ENCODE measurements around the gene ZBTB25.

The ZBTB25 gene

DNA sequence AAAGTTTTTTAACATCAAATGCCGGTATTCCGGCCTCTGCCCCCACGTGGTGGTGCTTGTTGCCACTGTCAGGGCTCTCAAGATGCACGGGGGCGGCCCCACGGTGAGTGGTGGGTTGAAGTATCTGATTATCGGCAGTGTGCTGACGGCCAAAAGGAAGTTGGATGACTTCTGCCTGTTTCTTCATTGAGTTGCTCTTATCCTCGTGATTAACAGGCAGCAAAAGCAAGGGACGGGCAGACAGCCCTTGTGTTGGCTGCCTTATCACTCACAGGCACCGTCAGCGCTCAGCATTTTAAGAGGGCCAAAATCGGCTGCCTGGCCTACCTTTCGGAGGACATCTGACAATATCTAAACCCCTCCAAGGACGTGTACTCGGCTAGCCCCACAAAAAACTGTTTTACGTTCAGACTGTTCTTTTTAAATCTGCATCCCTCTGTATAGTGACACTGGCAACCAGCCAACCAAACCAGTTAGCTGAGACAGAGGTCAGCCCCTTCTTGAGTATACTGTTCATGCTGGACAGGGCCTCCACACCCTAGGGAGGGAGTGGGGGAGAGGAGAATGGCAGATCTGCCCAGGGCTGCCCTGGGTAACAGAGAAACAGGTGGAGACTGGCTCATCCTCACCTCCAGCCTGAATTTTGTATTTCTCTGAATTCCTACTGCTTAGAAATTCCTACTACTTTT, 61.2 kb downstream of the ZBTB25 start:
- Histone ChIP-seq H3K27me3 (ENCODE audit: low read depth, low read length) (no peaks in the 10 kb centered on the region), H3K79me2 (ENCODE audit: low read length) (no peaks in the 10 kb centered on the region), H3K4me1 (ENCODE audit: low read length) (peaks cover 32% of the 10 kb centered on the region), H3K9me3 (ENCODE audit: insufficient read depth, low read length) (no peaks in the 10 kb centered on the region), H3K9ac (ENCODE audit: low read length) (no peak overlapping the region), H3K4me2 (ENCODE audit: low read length) (no peak overlapping the region), H3K36me3 (replicated peaks; ENCODE audit: low read depth, low read length) (peaks cover 56% of the 10 kb centered on the region), H4K20me1 (ENCODE audit: insufficient read depth, low read length) (no peaks in the 10 kb centered on the region), H3K27ac (ENCODE audit: low read length) (peak overlapping the region; percentile 99; the same call in 1 of the 2 replicates), H3K4me3 (ENCODE audit: low read length) (no peak overlapping the region), H2AFZ (ENCODE audit: low read depth, low read length) (no peak overlapping the region)
- TF ChIP-seq, protein P1, sequence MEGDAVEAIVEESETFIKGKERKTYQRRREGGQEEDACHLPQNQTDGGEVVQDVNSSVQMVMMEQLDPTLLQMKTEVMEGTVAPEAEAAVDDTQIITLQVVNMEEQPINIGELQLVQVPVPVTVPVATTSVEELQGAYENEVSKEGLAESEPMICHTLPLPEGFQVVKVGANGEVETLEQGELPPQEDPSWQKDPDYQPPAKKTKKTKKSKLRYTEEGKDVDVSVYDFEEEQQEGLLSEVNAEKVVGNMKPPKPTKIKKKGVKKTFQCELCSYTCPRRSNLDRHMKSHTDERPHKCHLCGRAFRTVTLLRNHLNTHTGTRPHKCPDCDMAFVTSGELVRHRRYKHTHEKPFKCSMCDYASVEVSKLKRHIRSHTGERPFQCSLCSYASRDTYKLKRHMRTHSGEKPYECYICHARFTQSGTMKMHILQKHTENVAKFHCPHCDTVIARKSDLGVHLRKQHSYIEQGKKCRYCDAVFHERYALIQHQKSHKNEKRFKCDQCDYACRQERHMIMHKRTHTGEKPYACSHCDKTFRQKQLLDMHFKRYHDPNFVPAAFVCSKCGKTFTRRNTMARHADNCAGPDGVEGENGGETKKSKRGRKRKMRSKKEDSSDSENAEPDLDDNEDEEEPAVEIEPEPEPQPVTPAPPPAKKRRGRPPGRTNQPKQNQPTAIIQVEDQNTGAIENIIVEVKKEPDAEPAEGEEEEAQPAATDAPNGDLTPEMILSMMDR (IDR thresholded peaks at IDR 0.05; ENCODE audit: low read depth, low read length), result no peak
- no peak for TF ChIP-seq EZH2phosphoT487 (IDR thresholded peaks at IDR 0.05; ENCODE audit: low read depth)

DNA sequence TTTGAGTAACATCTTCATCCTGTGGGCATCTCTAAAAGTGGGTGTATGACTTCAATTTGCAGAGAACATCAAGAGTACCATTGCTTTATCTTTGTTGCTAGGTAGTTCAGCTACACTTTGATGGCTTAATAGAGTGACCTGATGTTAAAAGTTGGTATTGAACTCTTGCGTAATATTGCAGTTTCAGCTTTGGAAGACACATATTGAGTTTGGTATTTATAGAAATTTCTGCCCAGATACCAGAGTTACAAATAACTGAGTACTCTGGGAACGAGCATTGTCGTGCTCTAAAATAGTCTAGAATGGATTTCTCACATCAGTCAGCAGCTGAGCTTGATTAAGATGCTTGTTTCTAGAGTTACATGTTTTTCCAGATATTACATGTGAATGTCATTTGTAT, 63.1 kb downstream of the ZBTB25 start:
- Histone ChIP-seq H3K9ac (ENCODE audit: low read length) (no peak overlapping the region), H3K4me1 (ENCODE audit: low read length) (peaks cover 23% of the 10 kb centered on the region), H3K27me3 (ENCODE audit: low read depth, low read length) (no peaks in the 10 kb centered on the region), H3K4me3 (ENCODE audit: low read length) (no peak overlapping the region), H2AFZ (ENCODE audit: low read depth, low read length) (no peak overlapping the region), H3K79me2 (ENCODE audit: low read length) (no peaks in the 10 kb centered on the region), H3K9me3 (ENCODE audit: insufficient read depth, low read length) (no peaks in the 10 kb centered on the region), H3K27ac (ENCODE audit: low read length) (no peak overlapping the region), H4K20me1 (ENCODE audit: insufficient read depth, low read length) (no peaks in the 10 kb centered on the region), H3K36me3 (replicated peaks; ENCODE audit: low read depth, low read length) (peaks cover 68% of the 10 kb centered on the region), H3K4me2 (ENCODE audit: low read length) (no peak overlapping the region)
- TF ChIP-seq EZH2phosphoT487 (IDR thresholded peaks at IDR 0.05; ENCODE audit: low read depth), result no peak
- TF ChIP-seq, protein P1 (IDR thresholded peaks at IDR 0.05; ENCODE audit: low read depth, low read length), result no peak

DNA sequence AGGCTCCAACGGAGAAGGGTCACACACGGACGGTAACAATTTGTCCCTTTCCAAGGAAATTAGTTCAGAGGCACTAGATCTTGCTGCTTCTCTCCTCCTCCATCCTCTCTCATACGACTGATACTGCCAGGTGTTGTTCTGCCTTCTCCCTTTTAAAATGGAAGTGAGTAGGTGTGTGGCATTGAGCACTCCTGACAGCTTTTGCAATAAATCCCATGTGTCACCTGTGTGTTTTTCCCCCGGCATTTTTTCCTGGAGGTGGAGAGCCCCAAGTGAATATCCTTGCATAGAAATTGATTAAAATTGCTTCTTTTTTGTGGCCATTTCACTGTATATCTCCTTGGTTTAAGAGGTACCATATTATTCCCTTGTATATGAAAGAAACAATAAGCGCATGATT, 64.5 kb downstream of the ZBTB25 start:
- Histone ChIP-seq H3K27ac (ENCODE audit: low read length) (no peak overlapping the region), H3K79me2 (ENCODE audit: low read length) (no peaks in the 10 kb centered on the region), H3K9ac (ENCODE audit: low read length) (no peak overlapping the region), H3K4me1 (ENCODE audit: low read length) (peaks cover 10% of the 10 kb centered on the region), H3K9me3 (ENCODE audit: insufficient read depth, low read length) (no peaks in the 10 kb centered on the region), H3K4me2 (ENCODE audit: low read length) (no peak overlapping the region), H3K4me3 (ENCODE audit: low read length) (no peak overlapping the region), H3K27me3 (ENCODE audit: low read depth, low read length) (no peaks in the 10 kb centered on the region), H3K36me3 (replicated peaks; ENCODE audit: low read depth, low read length) (peaks cover 66% of the 10 kb centered on the region), H4K20me1 (ENCODE audit: insufficient read depth, low read length) (no peaks in the 10 kb centered on the region), H2AFZ (ENCODE audit: low read depth, low read length) (no peak overlapping the region)
- no peak for TF ChIP-seq EZH2phosphoT487 (IDR thresholded peaks at IDR 0.05; ENCODE audit: low read depth)
- TF ChIP-seq, protein P1 (IDR thresholded peaks at IDR 0.05; ENCODE audit: low read depth, low read length), result no peak

DNA sequence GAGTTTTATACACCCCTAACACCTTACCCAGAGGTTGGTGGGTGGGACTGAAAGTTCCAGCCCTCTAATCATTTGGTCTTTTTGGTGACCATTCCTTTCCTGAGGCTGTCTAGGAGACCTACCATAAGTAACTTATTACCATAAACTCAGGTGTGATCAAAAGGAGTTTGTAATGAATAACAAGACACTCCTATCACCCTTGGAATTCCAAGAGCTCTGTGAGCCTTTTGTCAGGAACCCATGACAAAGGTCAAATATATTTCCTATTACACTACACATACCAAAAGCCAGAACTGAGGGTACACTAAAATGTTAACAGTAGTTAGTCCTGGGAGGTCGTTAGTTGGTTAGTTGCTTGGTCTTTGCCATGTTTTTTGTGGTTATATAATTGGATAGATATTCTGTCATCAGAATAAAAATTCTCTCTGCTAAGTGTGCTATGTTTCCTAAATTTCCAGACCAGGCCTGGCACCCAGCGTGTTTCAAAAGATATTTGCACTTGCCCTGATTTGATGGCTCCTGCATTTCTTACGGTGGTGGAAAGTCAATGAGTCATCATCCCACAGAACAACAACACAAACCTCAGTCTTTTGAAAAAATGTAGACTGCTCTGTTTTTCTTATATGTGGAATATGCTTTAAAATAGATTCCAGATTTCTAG, 65.3 kb downstream of the ZBTB25 start:
- H2AFZ ChIP-seq (ENCODE audit: low read depth, low read length), result no peak overlapping the region
- H3K27me3 ChIP-seq (ENCODE audit: low read depth, low read length), result no peaks in the 10 kb centered on the region
- H3K4me3 ChIP-seq (ENCODE audit: low read length), result no peak overlapping the region
- no peak overlapping the region for H3K4me2 ChIP-seq (ENCODE audit: low read length)
- H3K79me2 ChIP-seq (ENCODE audit: low read length), result no peaks in the 10 kb centered on the region
- H3K9ac ChIP-seq (ENCODE audit: low read length), result no peak overlapping the region
- peaks cover 60% of the 10 kb centered on the region for H3K36me3 ChIP-seq (replicated peaks; ENCODE audit: low read depth, low read length)
- H3K27ac ChIP-seq (ENCODE audit: low read length), result no peak overlapping the region
- no peaks in the 10 kb centered on the region for H4K20me1 ChIP-seq (ENCODE audit: insufficient read depth, low read length)
- TF ChIP-seq, protein P1 (IDR thresholded peaks at IDR 0.05; ENCODE audit: low read depth, low read length), result no peak
- TF ChIP-seq EZH2phosphoT487 (IDR thresholded peaks at IDR 0.05; ENCODE audit: low read depth), result no peak
- H3K4me1 ChIP-seq (ENCODE audit: low read length), result peaks cover 2% of the 10 kb centered on the region; the same call in 1 of the 2 replicates
- no peaks in the 10 kb centered on the region for H3K9me3 ChIP-seq (ENCODE audit: insufficient read depth, low read length)

Data from OCI-LY3 (cell line).